Keratinocyte (primary cell): Measurements from ENCODE around the gene KDM2A.

Experiments used
- EZH2 ChIP-seq: IDR thresholded peaks from one replicate; pipeline ENCODE4 v1.6.1; 2012; ENCODE audit warnings: inconsistent platforms, mild to moderate bottlenecking, low read length, moderate library complexity
- TF ChIP-seq, protein P1 (sequence below), 3 experiments: IDR thresholded peaks in 1 of 3; conservative IDR thresholded peaks in 1 of 3; optimal IDR thresholded peaks in 1 of 3; 2 replicates in 2 of 3; 3 replicates in 1 of 3; pipeline versions ENCODE3 to v1.5.1; 2011; ENCODE audit warnings: low read length in 3 of 3, mild to moderate bottlenecking in 3 of 3, moderate library complexity in 2 of 3, control low read depth in 1 of 3, inconsistent platforms in 1 of 3; ENCODE audit not compliant: insufficient read depth in 2 of 3; ENCODE audit errors: extremely low read depth in 1 of 3

GRCh38 chr11:67073908-67074307, 45.2 kb upstream of the KDM2A start:
- TF ChIP-seq, protein P1, sequence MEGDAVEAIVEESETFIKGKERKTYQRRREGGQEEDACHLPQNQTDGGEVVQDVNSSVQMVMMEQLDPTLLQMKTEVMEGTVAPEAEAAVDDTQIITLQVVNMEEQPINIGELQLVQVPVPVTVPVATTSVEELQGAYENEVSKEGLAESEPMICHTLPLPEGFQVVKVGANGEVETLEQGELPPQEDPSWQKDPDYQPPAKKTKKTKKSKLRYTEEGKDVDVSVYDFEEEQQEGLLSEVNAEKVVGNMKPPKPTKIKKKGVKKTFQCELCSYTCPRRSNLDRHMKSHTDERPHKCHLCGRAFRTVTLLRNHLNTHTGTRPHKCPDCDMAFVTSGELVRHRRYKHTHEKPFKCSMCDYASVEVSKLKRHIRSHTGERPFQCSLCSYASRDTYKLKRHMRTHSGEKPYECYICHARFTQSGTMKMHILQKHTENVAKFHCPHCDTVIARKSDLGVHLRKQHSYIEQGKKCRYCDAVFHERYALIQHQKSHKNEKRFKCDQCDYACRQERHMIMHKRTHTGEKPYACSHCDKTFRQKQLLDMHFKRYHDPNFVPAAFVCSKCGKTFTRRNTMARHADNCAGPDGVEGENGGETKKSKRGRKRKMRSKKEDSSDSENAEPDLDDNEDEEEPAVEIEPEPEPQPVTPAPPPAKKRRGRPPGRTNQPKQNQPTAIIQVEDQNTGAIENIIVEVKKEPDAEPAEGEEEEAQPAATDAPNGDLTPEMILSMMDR (optimal IDR thresholded peaks at IDR 0.05 in 1 of 3, IDR thresholded peaks at IDR 0.05 in 1 of 3, conservative IDR thresholded peaks at IDR 0.05 in 1 of 3; ENCODE audit: extremely low read depth in 1 of 3, insufficient read depth in 2 of 3, low read length in 3 of 3): no peak
- no peak for TF ChIP-seq EZH2
